Activated CD4-positive, alpha-beta T cell treated with anti-CD3 and anti-CD28 coated beads for 24 hours (primary cell): ENCODE measurements around the gene BEST4.
A peak's percentile ranks its signal among the peaks of the same experiment; 100 is the strongest.
"Not testable (repeated sequence)": the region's sequence is repeated elsewhere in the genome, so short reads cannot be mapped to it uniquely, and the experiment has no call there.

Experiments
- DNase-seq, 2 donors: peaks; one replicate each; pipeline ENCODE4 v3.0.0-alpha.2; 2020; ENCODE audit warnings: low read depth in 2 of 2

The BEST4 gene

DNA sequence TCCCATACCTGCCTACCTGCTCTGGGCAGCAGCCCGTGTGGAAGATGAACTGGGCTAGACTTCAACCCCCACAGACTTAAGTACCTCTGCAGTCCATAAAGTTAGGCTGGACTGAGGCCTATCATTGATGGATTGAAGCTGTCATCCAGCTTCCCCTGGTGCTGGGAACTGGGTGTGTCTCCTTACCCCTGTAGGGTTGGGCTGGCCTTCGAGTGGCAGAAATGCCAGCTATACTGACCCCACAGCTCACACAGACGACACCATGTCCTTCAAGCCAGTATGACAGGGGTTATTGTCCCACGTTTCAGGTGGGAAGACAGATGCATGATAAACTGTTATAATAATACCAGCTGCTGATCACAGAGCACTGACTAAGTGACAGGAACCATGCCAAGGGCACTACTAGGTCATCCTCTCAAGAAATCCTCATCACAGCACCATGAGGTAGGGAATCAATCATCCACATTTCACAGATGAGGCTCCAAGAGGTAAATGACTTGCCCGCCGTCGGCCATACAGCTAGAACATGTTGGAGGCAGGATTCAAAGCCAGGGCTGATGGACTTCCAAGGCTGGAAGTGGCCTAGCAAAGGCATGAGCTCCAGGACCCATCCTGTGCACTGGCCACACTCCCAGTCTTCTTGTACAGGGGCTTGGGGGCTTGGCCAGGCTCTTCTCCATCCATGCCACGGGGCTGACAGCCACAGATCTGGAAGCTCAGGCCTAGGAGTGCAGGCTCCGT lies at the start of gene BEST4:
Gene BEST4, minus strand, starts transcription at position 51 of the 741 bp plus-strand sequence. CDS start 465 bp downstream, outside the sequence.
- DNase-seq = no peak

DNA sequence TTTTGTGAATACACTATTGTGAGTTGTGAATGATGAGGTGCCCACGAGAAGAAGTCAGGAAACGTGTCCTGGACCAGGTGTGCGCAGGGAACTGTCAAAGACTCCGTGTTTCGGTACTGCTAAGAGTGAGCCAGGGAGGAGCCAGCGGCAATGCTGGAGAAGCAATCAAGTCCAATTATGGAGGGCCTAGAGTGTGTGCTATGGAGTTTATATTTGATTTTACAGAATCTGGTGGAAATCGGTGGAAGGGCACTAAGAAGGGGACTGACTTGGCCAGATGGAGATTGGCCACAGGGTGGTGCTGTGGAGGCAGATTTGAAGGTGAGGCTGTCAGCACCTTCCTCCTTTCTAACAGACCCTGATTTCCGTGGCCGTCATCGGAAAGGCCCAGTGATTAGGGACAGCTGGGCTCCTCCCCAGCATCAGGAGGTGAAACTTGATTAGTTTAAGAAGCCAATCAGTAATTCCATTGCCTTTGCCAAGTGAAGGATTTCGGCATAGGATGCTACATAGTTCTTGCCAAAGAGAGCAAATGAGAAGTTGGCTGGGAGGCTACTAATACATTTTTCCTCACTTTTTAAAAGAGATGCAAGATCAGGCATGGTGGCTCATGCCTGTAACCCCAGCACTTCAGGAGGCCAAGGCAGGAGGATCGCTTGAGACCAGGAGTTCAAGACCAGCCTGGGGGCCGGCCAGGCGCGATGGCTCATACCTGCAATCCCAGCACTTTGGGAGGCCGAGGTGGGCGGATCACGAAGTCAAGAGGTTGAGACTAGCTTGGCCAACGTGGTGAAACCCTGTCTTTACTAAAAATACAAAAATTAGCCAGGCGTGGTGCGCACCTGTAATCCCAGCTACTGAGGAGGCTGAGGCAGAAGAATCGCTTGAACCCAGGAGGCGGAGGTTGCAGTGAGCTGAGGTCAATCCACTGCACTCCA lies 48.0 kb upstream of the BEST4 start:
- DNase-seq = peak; percentile 83 to 92

DNA sequence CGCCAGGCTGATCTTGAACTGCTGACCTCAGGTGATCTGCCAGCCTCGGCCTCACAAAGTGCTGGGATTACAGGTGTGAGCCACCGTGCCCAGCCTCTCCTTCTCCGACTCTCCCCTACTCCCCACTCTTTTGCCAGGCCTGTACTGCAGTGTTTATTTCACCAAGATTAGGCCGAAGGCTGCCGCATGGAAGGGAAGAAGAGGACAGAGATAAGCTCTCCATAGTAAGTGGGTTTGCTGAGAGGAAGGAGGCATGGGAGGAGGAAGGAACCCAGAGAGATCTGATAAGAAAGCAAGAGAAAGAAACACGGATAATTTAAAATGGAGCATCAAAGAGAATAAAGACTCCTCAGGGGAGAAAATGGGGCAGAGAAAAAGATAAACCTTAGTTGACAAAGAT lies 46.4 kb upstream of the BEST4 start:
- DNase-seq = no peak

DNA sequence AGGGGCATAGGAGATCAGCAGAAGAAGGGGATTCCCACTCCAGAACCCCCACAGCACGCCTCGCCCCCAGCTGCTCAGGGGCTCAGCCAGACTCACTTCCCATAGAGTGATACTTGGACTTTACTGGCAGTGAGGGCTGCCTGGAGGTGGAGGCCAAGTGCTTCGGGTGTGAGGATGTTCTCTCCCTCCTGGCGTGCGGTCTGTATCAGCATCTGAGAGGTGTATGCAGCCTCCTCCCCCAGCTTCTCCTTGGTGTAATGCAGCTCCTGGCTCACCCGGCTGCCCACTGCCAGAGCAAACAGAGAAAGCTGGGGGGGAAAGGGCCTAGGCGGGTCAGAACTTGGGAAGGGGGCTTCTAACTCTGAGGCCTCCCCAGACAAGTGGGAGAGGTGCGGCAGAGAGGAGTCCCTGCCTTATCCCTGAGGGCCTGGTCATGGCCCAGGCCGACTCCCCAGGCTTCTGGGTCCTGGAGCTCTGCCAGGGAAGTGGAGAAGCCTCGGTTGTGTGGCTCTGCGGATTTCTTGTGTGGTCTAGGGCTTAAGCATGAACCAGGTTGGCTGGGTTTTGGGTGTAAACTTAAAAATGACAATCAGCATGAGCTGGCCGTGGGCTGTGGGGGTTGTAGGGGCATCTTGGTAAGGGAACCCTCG lies 44.2 kb upstream of the BEST4 start:
- no peak for DNase-seq

DNA sequence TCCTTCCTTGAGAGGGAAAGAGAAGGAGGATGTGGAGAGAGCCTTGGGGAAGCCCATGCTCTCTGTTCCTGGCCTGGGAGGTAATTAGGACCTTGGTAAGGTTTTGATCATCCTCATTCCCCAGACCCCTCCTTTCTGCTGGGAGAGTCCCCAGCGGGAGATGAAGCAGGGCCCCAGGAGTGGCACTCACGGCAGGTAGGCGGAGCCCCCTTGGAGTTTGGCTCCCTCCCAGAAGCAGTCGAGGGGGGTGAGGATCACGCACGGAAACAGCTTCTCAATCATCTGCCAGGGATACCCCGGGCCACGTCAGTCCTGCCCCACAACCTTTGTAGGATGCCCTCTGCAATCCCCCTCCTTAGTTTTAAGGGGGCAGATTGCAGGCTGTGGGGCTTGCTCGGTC lies 43.5 kb upstream of the BEST4 start:
- DNase-seq = no peak

DNA sequence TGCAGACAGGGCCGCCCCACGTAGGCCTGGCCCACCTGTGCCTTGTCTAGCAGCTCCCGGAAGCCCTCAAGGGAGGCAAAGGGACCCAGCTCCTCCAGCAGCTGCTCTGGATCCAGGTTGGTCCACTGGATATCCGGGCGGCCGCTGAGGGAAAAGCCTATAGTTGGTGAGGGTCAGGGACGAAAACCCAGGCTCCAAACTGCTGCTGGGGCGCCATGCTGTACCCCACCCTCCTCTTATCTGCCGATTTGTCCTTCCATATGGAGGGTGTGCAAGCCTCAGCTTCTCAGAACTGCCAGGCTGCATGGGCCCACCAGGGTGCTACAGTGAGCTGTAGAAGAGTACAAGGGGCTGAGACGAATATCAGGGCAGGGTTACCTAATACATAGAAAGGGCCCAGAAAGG lies 42.9 kb upstream of the BEST4 start:
- DNase-seq = no peak

DNA sequence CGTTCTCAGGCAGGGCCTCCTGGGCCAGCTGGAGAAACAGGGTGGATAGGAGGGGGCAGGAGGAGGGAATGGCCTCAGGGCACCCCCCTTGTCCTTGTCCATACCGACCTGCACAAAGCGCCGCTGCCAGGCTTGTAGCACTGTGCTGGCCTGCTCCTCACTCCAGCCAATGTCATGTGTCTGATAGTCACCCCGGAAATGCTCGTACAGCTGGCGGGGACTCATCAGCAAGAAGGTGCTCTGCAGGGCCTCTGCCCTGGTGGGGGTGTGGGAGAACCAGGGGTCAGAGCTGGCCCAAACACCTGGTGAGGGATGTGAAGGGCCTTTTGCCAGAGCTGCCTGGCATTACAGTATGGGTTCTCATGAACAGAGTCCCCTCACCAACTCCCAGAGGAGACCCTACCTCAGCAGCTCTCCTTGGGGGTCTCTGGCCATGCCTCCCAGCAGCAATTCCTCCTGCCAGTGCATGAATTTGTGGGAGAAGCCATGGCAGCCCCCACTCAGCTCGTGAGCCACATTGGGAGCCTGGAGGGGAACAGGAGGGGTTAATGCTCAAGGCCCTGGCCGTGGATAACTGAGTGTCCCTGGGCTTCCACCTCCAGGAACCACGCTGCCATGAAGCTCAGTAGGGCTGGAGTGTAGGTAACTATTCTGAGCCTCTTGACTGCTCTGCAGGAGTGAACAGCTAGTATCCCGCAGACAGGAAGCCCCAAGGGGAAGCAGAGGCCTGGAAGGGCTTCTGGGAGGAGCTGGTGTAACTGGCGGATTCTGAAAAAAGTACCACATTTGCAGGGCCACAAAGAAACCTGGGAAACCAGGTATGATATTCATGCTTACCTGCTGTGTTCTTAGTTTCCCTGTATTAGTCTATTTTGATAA lies 41.8 kb upstream of the BEST4 start:
- DNase-seq = no peak

DNA sequence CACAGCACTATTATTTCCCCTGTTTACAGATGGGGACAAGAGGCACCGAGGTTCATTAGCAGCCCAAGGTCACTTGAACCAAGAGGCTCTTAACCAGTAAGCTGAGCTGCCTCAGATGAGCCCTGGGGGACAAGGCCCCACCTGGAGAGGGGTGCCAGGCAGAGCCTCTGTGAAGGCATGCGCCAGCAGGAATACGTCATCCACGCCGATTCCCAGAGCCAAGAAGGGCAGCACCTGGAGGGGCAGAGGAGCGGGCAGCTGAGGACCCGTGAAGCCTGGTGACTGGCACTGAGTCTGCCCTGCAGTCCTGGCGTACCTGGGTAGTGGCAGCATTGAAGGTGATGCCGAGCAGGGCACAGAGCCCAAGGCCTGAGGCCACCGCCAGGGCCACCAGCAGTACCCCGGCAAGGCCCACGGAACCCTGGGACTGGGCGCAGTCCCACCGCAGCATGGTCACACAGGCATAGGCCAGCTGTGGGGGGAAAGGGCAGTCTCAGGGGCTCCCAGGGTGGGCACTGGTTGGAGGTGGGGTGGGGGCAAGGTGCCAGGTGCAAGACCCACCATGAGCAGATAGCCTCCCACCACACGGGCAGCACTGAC lies 41.0 kb upstream of the BEST4 start:
- DNase-seq = no peak

DNA sequence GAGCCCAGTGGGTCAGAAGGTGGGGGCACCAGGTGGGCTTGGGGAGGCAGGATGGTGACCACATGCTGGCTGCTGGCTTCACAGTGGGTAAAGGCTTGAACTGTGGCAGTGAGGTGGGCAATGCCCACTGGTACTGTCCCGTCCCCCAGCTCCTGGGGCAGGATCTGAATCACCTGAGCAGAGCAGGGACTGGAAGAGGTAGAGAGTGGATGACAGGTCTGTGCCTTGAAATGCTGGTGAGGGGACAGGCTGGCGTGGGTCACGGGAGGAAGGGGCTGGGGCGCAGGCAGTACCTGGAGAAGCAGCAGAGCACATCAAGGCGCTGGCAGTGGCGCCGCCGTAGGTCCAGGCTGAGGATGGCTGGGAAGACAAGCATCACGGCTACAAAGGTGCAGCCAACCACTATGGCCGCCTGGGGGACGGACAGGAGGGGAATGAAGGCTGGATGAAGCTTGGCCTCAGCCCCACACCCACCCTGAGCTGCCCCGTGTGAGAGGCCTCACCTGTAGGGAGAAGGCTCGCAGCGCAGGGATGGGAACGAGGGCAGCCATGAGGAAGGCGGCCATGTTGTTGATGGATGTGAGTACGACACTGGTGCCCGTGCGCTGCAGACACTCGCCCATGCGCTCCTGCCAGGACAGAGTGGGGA lies 40.2 kb upstream of the BEST4 start:
- DNase-seq = no peak

DNA sequence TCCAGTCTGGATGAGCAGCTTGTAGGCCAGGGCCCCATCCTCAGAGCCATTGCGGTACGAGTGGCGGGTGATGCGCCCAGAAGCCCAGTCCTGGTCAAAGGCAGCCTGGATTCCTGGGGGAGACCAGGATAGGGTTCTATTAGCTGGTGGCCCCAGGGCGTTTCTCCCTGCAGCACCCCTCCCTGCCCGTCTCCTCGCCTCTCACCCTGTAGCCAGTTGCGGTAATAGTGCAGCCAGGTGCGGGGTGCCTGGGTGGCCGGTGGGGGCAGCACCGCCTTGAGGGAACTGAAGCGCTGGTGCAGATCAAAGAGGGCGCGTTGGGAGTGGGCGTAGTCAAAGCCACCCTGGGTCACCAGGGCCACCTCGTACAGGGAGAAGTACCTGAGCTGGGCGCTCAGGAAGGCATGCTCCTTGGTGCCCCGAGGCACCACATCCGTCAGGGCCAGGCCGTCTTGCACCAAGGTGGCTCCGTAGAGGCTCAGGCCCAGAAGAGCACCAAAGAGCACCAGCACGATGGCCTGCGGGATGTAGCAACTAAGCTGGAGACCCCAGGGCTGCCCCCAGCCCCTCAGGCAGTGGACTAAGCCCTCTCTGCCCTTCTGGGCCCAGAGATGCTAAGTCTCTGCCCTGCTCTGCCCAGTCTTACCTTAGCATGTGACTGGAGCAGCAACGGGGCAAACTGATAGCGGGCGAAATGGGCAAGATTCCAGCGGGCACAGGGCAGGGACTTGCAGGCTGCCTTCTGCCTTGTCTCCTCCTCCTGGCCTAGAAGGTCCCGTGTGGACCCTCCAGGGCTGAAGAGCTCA lies 39.4 kb upstream of the BEST4 start:
- DNase-seq = no peak

DNA sequence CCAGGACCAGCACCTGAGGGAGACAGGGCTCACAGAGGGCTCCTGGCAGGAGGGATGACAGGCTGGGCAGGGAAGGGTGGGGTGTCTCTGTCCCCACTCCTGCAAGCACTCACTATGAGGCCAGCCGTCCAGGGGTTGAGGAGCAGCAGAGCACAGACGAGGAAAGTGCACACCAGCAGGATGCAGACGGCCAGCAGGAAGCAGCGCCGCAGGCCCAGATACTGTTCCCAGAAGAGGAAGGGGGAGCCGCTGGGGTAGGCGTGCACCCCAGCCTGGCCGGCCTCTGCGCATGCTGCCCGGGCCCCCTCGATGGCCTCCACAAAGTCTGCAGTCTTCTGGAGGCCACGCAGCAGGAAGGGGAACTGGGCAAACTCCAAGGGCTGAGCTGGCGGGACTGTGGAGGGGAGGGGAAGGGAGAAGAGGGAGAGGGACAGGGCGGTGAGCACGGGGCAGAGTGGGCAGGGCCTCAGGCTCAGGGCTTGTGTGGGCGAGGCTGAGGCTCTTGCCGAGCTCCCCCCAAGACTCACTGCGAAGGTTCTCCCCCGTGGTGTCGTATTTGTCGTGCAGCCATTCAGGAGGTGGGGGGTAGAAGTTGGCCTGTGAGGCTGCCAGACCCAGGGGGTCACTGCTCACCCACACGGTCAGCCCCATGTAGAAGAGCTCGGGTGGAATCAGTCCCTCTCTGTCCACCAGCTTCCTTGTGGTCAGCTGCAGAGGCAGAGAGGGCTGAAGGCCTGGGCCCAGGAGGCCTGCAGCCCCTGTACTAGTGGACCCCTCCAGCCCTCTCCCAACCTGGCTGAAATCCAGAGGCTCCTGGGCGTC lies 38.6 kb upstream of the BEST4 start:
- DNase-seq = no peak

DNA sequence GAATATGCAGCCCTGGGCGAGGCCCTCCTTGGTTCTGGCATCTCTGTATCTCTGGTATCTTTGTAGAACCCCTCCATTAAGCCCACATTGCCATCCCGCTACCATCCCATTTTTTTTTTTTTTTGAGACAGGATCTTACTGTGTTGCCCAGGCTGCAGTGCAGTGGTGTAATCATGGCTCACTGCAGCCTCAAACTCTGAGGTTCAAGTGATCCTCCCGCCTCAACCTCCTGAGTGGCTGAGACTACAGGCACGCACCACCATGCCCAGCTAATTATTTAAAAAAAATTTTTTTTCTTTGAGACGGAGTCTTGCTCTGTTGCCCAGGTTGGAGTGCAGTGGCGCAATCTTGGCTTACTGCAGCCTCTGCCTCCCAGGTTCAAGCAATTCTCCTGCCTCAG lies 36.4 kb upstream of the BEST4 start:
- DNase-seq = not testable (repeated sequence)

DNA sequence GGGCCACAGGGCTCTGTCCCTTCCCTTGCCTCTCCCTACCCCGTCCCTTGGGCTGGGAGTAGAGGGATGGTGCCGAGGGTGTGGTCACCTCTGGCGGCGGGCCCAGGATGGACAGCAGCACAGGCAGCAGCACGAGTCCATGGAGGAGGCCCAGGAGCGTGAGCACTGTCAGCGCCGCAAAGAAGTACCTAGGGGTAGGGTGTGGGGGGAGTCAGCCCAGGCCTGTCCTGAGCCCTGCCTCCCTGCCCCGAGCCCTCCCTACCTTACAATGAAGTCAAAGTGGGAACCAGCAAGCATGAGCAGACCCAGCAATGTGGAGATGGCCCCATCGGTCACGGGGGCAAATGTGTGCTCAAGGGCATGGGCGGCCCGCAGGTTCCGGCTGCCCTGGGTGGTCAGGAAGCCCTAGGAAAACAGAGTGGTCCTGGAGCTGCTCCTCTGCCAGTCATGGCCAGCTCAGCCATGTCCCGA lies 35.0 kb upstream of the BEST4 start:
- no peak for DNase-seq

DNA sequence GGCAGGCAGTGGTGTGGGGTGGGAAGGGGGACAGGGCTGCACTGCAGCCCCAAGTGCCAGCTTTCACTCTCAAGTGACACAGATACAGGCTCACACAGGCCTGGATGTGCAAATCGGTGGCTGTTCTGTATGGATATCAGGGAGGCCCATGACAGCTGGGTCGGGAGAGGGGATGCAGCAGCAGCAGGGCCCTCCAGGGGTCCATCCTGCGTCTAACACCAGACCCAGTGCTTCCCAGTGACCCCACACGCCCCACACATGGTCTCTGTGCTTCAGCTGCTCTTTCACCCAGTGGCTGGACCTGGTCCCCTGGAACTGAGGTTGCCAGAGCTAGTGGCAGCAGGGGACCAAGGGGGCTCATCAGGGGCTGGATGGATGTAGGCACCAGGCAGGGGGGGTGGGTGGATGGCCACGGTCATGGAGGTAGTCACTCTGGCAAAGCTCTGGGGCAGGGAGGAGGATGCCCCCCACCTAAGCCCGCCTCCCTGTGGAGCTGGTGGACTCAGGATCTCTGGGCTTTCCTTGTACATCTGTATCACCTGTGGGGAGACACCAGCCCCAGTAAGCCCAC lies 34.2 kb upstream of the BEST4 start:
- DNase-seq = no peak

DNA sequence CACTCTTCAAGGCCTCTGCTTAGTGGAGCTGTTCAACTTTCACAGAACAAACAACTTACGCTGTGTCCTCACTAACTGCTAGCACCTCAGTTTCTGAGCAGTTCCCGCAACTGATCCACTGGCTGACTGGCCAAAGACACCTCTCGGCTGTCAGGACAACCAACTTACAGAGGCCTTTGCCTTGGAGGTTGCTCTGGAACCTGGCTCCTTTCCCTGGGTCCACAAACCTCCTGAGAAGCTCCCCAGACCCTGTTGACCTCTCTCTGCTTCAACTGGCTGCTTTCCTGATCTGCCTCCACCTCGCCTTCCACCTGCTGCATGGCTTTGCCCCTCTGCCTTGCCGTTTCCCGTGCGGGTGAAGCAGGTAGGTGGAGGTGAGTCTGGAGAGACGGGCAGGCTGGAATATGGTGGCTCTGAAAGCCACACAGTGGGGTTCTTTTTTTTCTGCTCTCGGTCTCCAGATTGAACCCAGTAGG lies 33.3 kb upstream of the BEST4 start:
- no peak for DNase-seq

DNA sequence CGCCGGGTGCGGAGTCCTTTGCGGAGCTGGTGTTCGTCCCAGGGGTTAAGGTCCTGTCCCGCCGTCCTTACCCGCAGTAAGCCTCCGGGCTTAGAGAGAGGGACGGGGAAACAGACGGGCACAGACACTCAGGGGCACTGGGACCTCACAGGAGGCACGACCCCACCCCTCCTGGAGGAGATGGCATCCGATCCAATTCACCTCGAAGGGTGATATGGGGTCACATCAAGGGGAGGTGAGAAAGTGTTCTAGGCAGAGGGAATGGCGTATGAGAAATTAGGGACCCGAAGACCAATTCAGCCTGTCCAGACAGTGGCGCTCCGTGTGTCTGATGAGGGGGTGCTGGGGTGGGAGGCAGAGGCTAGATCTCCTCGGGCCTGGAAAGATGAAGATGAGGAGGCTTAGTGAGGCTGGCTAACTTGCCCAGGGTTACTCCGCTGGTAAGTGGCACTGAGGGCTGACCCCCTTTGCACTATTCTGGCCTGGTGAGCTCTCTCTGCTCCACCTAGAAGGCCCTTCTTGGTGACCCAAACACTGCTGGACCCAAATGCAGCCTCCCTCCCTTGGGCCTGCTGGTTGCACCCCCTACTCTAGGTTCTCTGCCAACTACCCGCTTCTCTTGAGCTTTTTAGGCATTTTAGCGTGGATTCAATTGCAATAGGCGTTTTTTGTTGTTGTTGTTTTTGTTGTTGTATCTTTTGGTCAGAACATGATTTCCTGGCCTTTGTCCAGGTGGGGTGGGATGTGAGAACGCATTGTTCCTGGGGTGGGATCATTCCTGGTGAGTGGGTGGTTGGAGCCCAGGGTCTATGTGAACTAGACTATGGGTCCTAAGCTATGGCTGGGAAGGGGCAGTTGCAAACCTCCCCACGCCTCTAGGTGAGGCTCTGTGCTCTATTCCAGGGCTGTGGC lies 32.6 kb upstream of the BEST4 start:
- DNase-seq = no peak
